ENCODE measurements around the gene GLT6D1.

The GLT6D1 gene

DNA sequence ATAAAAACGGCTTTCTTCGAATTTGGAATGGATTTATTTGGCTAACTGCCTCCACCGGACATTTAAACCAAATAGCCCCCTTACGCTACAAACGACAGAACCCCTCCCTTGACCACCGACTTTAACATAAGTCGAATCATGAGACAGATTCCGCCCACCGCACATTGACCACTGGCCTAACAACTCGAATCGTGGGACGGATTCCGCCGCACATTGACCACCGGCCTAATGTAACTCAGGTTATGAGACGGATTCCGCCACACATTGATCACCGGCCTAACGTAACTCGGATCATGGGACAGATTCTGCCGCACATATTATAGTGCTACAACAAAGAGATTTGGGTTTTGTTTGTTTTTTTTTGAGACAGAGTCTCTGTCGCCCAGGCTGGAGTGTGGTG, 21.1 kb upstream of the GLT6D1 start:
- H3K4me3 ChIP-seq (ENCODE audit: insufficient read depth, low read length, poor library complexity, severe bottlenecking) = no peak overlapping the region
- H3K27me3 ChIP-seq (ENCODE audit: low read length) = no peaks in the 10 kb centered on the region
- H3K27ac ChIP-seq (ENCODE audit: low read depth, low read length) = no peak overlapping the region
- no peak overlapping the region for H3K4me2 ChIP-seq (ENCODE audit: low read depth, low read length, poor library complexity, severe bottlenecking)
- TF ChIP-seq, protein P1, sequence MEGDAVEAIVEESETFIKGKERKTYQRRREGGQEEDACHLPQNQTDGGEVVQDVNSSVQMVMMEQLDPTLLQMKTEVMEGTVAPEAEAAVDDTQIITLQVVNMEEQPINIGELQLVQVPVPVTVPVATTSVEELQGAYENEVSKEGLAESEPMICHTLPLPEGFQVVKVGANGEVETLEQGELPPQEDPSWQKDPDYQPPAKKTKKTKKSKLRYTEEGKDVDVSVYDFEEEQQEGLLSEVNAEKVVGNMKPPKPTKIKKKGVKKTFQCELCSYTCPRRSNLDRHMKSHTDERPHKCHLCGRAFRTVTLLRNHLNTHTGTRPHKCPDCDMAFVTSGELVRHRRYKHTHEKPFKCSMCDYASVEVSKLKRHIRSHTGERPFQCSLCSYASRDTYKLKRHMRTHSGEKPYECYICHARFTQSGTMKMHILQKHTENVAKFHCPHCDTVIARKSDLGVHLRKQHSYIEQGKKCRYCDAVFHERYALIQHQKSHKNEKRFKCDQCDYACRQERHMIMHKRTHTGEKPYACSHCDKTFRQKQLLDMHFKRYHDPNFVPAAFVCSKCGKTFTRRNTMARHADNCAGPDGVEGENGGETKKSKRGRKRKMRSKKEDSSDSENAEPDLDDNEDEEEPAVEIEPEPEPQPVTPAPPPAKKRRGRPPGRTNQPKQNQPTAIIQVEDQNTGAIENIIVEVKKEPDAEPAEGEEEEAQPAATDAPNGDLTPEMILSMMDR (IDR thresholded peaks at IDR 0.05; ENCODE audit: insufficient read depth, low read length, poor library complexity, severe bottlenecking) = no peak
- H3K36me3 ChIP-seq (ENCODE audit: low read length) = no peaks in the 10 kb centered on the region
- H3K9me3 ChIP-seq (ENCODE audit: insufficient read depth, low read length) = no peaks in the 10 kb centered on the region
- H3K9ac ChIP-seq (ENCODE audit: low read length) = no peak overlapping the region
- no peaks in the 10 kb centered on the region for H3K79me2 ChIP-seq (ENCODE audit: insufficient read depth, low read length)
- H3K9me2 ChIP-seq (replicated peaks; ENCODE audit: insufficient read depth, low read length) = no peaks in the 10 kb centered on the region
- H3F3A ChIP-seq (ENCODE audit: insufficient read depth) = no peaks in the 10 kb centered on the region
- H2AFZ ChIP-seq (ENCODE audit: low read depth, low read length, severe bottlenecking) = no peak overlapping the region
- H4K20me1 ChIP-seq (ENCODE audit: low read depth, low read length) = no peaks in the 10 kb centered on the region

GRCh38 chr9:135659252-135659651, 19.9 kb upstream of the GLT6D1 start:
- Histone ChIP-seq H2AFZ (ENCODE audit: low read depth, low read length, severe bottlenecking) (no peak overlapping the region), H3K9me3 (ENCODE audit: insufficient read depth, low read length) (no peaks in the 10 kb centered on the region), H3K9me2 (replicated peaks; ENCODE audit: insufficient read depth, low read length) (no peaks in the 10 kb centered on the region), H3K4me2 (ENCODE audit: low read depth, low read length, poor library complexity, severe bottlenecking) (no peak overlapping the region), H3K36me3 (ENCODE audit: low read length) (no peaks in the 10 kb centered on the region), H3F3A (ENCODE audit: insufficient read depth) (no peaks in the 10 kb centered on the region), H3K4me3 (ENCODE audit: insufficient read depth, low read length, poor library complexity, severe bottlenecking) (no peak overlapping the region), H3K27ac (ENCODE audit: low read depth, low read length) (no peak overlapping the region), H3K9ac (ENCODE audit: low read length) (no peak overlapping the region), H4K20me1 (ENCODE audit: low read depth, low read length) (no peaks in the 10 kb centered on the region), H3K27me3 (ENCODE audit: low read length) (no peaks in the 10 kb centered on the region), H3K79me2 (ENCODE audit: insufficient read depth, low read length) (no peaks in the 10 kb centered on the region)
- TF ChIP-seq, protein P1 (IDR thresholded peaks at IDR 0.05; ENCODE audit: insufficient read depth, low read length, poor library complexity, severe bottlenecking) = no peak
- TF ChIP-seq EZH2phosphoT487 (conservative IDR thresholded peaks at IDR 0.05; ENCODE audit: low read length) = no peak

- TF ChIP-seq EZH2phosphoT487 (conservative IDR thresholded peaks at IDR 0.05; ENCODE audit: low read length) = no peak
- TF ChIP-seq, protein P1 (IDR thresholded peaks at IDR 0.05; ENCODE audit: insufficient read depth, low read length, poor library complexity, severe bottlenecking) = no peak
- Histone ChIP-seq H3K9ac (ENCODE audit: low read length) (no peak overlapping the region), H3K27ac (ENCODE audit: low read depth, low read length) (no peak overlapping the region), H3F3A (ENCODE audit: insufficient read depth) (no peaks in the 10 kb centered on the region), H3K27me3 (ENCODE audit: low read length) (no peaks in the 10 kb centered on the region), H2AFZ (ENCODE audit: low read depth, low read length, severe bottlenecking) (no peak overlapping the region), H4K20me1 (ENCODE audit: low read depth, low read length) (no peaks in the 10 kb centered on the region), H3K4me3 (ENCODE audit: insufficient read depth, low read length, poor library complexity, severe bottlenecking) (no peak overlapping the region), H3K4me2 (ENCODE audit: low read depth, low read length, poor library complexity, severe bottlenecking) (no peak overlapping the region), H3K36me3 (ENCODE audit: low read length) (no peaks in the 10 kb centered on the region), H3K79me2 (ENCODE audit: insufficient read depth, low read length) (no peaks in the 10 kb centered on the region), H3K9me2 (replicated peaks; ENCODE audit: insufficient read depth, low read length) (no peaks in the 10 kb centered on the region), H3K9me3 (ENCODE audit: insufficient read depth, low read length) (no peaks in the 10 kb centered on the region)
These were observed 18.1 kb upstream of the GLT6D1 start for GRCh38 chr9:135657416-135657815.

GRCh38 chr9:135655317-135655716, 16.0 kb upstream of the GLT6D1 start:
- Histone ChIP-seq H3K36me3 (ENCODE audit: low read length) (no peaks in the 10 kb centered on the region), H3K9me3 (ENCODE audit: insufficient read depth, low read length) (no peaks in the 10 kb centered on the region; the same call in 1 of the 2 replicates), H3K9me2 (replicated peaks; ENCODE audit: insufficient read depth, low read length) (no peaks in the 10 kb centered on the region), H3K9ac (ENCODE audit: low read length) (no peak overlapping the region), H3K27ac (ENCODE audit: low read depth, low read length) (no peak overlapping the region), H3K4me2 (ENCODE audit: low read depth, low read length, poor library complexity, severe bottlenecking) (no peak overlapping the region), H3K79me2 (ENCODE audit: insufficient read depth, low read length) (no peaks in the 10 kb centered on the region), H2AFZ (ENCODE audit: low read depth, low read length, severe bottlenecking) (no peak overlapping the region), H4K20me1 (ENCODE audit: low read depth, low read length) (no peaks in the 10 kb centered on the region), H3K4me3 (ENCODE audit: insufficient read depth, low read length, poor library complexity, severe bottlenecking) (no peak overlapping the region), H3K27me3 (ENCODE audit: low read length) (no peaks in the 10 kb centered on the region), H3F3A (ENCODE audit: insufficient read depth) (no peaks in the 10 kb centered on the region)
- TF ChIP-seq EZH2phosphoT487 (conservative IDR thresholded peaks at IDR 0.05; ENCODE audit: low read length) = no peak
- TF ChIP-seq, protein P1 (IDR thresholded peaks at IDR 0.05; ENCODE audit: insufficient read depth, low read length, poor library complexity, severe bottlenecking) = no peak

Measured in SU-DHL-6 (cell line).